HEK293 (cell line): Measurements from ENCODE around the gene MTHFSD.
A peak's percentile ranks its signal among the peaks of the same experiment; 100 is the strongest.

Experiments used
- ATF2 ChIP-seq: fragments of 450-650 bp; formaldehyde crosslinking; IDR thresholded peaks from 2 replicates; pipeline ENCODE4 v1.5.1; 2016; ENCODE audit warnings: missing biosample characterization, missing genetic modification characterization, low read depth
- OVOL3 ChIP-seq: fragments of 450-650 bp; formaldehyde crosslinking; IDR thresholded peaks from 2 replicates; pipeline ENCODE4 v1.5.1; 2016; ENCODE audit warnings: missing biosample characterization, missing genetic modification characterization
- PRDM4 ChIP-seq: fragments of 450-650 bp; formaldehyde crosslinking; IDR thresholded peaks from 2 replicates; pipeline ENCODE4 v1.5.1; 2017; ENCODE audit warnings: missing biosample characterization, missing genetic modification characterization
- ZBTB48 ChIP-seq: fragments of 450-650 bp; formaldehyde crosslinking; IDR thresholded peaks from 2 replicates; pipeline ENCODE4 v1.5.1; 2016; ENCODE audit warnings: missing biosample characterization, missing genetic modification characterization
- ZBTB8A ChIP-seq: fragments of 450-650 bp; formaldehyde crosslinking; IDR thresholded peaks from 2 replicates; pipeline ENCODE4 v1.5.1; 2016; ENCODE audit warnings: missing biosample characterization, missing genetic modification characterization
- ZEB2 ChIP-seq: fragments of 450-650 bp; formaldehyde crosslinking; IDR thresholded peaks from 2 replicates; pipeline ENCODE4 v1.5.1; 2016; ENCODE audit warnings: missing biosample characterization, missing genetic modification characterization
- ZFHX2 ChIP-seq: fragments of 450-650 bp; formaldehyde crosslinking; conservative IDR thresholded peaks from 2 replicates; pipeline ENCODE4 v1.5.1; 2016; ENCODE audit warnings: missing biosample characterization, missing genetic modification characterization
- ZFP37 ChIP-seq: fragments of 450-650 bp; formaldehyde crosslinking; IDR thresholded peaks from 2 replicates; pipeline ENCODE4 v1.5.1; 2016; ENCODE audit warnings: missing biosample characterization, missing genetic modification characterization
- ZIC2 ChIP-seq: fragments of 450-650 bp; formaldehyde crosslinking; IDR thresholded peaks from 2 replicates; pipeline ENCODE4 v1.5.1; 2016; ENCODE audit warnings: missing biosample characterization, missing genetic modification characterization
- ZNF155 ChIP-seq: fragments of 450-650 bp; formaldehyde crosslinking; IDR thresholded peaks from 2 replicates; pipeline ENCODE4 v1.5.1; 2016; ENCODE audit warnings: missing biosample characterization, missing genetic modification characterization
- ZNF16 ChIP-seq: fragments of 450-650 bp; formaldehyde crosslinking; IDR thresholded peaks from 2 replicates; pipeline ENCODE4 v1.5.1; 2016; ENCODE audit warnings: low read depth, missing biosample characterization, missing genetic modification characterization
- ZNF175 ChIP-seq: fragments of 450-650 bp; formaldehyde crosslinking; IDR thresholded peaks from 2 replicates; pipeline ENCODE4 v1.5.1; 2016; ENCODE audit warnings: missing biosample characterization, missing genetic modification characterization
- ZNF184 ChIP-seq: fragments of 450-650 bp; IDR thresholded peaks from 2 replicates; pipeline ENCODE4 v1.5.1; 2018; ENCODE audit warnings: missing biosample characterization, mild to moderate bottlenecking, missing genetic modification characterization
- ZNF211 ChIP-seq: fragments of 450-650 bp; formaldehyde crosslinking; IDR thresholded peaks from 2 replicates; pipeline ENCODE4 v1.5.1; 2016; ENCODE audit warnings: low read depth, missing biosample characterization, missing genetic modification characterization
- ZNF335 ChIP-seq: fragments of 450-650 bp; formaldehyde crosslinking; conservative IDR thresholded peaks from 2 replicates; pipeline ENCODE4 v1.5.1; 2016; ENCODE audit warnings: missing biosample characterization, missing genetic modification characterization
- ZNF423 ChIP-seq: fragments of 450-650 bp; formaldehyde crosslinking; IDR thresholded peaks from 2 replicates; pipeline ENCODE4 v1.5.1; 2016; ENCODE audit warnings: missing biosample characterization, missing genetic modification characterization
- ZNF514 ChIP-seq: fragments of 450-650 bp; formaldehyde crosslinking; IDR thresholded peaks from 2 replicates; pipeline ENCODE4 v1.5.1; 2016; ENCODE audit warnings: missing biosample characterization, missing genetic modification characterization
- ZNF530 ChIP-seq: fragments of 450-650 bp; formaldehyde crosslinking; IDR thresholded peaks from 2 replicates; pipeline ENCODE4 v1.5.1; 2016; ENCODE audit warnings: low read depth, missing biosample characterization, missing genetic modification characterization
- ZNF544 ChIP-seq: fragments of 450-650 bp; formaldehyde crosslinking; IDR thresholded peaks from 2 replicates; pipeline ENCODE4 v1.5.0; 2017; ENCODE audit warnings: missing biosample characterization, missing genetic modification characterization
- ZNF560 ChIP-seq: fragments of 450-650 bp; formaldehyde crosslinking; IDR thresholded peaks from 2 replicates; pipeline ENCODE4 v1.5.1; 2017; ENCODE audit warnings: missing biosample characterization, missing genetic modification characterization, borderline replicate concordance
- ZNF571 ChIP-seq: fragments of 450-650 bp; formaldehyde crosslinking; IDR thresholded peaks from 2 replicates; pipeline ENCODE4 v1.5.0; 2017; ENCODE audit warnings: missing biosample characterization, missing genetic modification characterization
- ZNF624 ChIP-seq: fragments of 450-650 bp; formaldehyde crosslinking; IDR thresholded peaks from 2 replicates; pipeline ENCODE4 v1.5.1; 2017; ENCODE audit warnings: missing biosample characterization, missing genetic modification characterization
- ZNF670 ChIP-seq: fragments of 450-650 bp; formaldehyde crosslinking; IDR thresholded peaks from 2 replicates; pipeline ENCODE4 v1.5.1; 2016; ENCODE audit warnings: missing biosample characterization, missing genetic modification characterization, low read depth
- ZNF747 ChIP-seq: fragments of 450-650 bp; formaldehyde crosslinking; IDR thresholded peaks from 2 replicates; pipeline ENCODE4 v1.5.1; 2016; ENCODE audit warnings: missing biosample characterization, missing genetic modification characterization
- ZNF776 ChIP-seq: fragments of 450-650 bp; formaldehyde crosslinking; IDR thresholded peaks from 2 replicates; pipeline ENCODE4 v1.5.0; 2017; ENCODE audit warnings: missing biosample characterization, missing genetic modification characterization, borderline replicate concordance
- ZNF791 ChIP-seq: fragments of 450-650 bp; formaldehyde crosslinking; IDR thresholded peaks from 2 replicates; pipeline ENCODE4 v1.5.1; 2016; ENCODE audit warnings: missing biosample characterization, missing genetic modification characterization
- ZSCAN16 ChIP-seq: fragments of 450-650 bp; formaldehyde crosslinking; IDR thresholded peaks from 2 replicates; pipeline ENCODE4 v1.5.1; 2016; ENCODE audit warnings: missing biosample characterization, missing genetic modification characterization
- ZSCAN23 ChIP-seq: fragments of 450-650 bp; formaldehyde crosslinking; IDR thresholded peaks from 2 replicates; pipeline ENCODE4 v1.5.1; 2016; ENCODE audit warnings: missing biosample characterization, missing genetic modification characterization
- ZSCAN30 ChIP-seq: fragments of 450-650 bp; IDR thresholded peaks from 2 replicates; pipeline ENCODE4 v1.5.1; 2018; ENCODE audit warnings: missing biosample characterization, mild to moderate bottlenecking, missing genetic modification characterization, moderate library complexity
- TF ChIP-seq, protein P1 (sequence below): fragments of 450-650 bp; formaldehyde crosslinking; IDR thresholded peaks from 2 replicates; pipeline ENCODE4 v1.5.1; 2016; ENCODE audit warnings: missing biosample characterization, missing genetic modification characterization
- TF ChIP-seq, protein P2 (sequence below): fragments of 450-650 bp; formaldehyde crosslinking; IDR thresholded peaks from 2 replicates; pipeline ENCODE4 v1.5.1; 2016; ENCODE audit warnings: missing biosample characterization, missing genetic modification characterization
- TF ChIP-seq, protein P3 (sequence below): fragments of 450-650 bp; formaldehyde crosslinking; IDR thresholded peaks from 2 replicates; pipeline ENCODE4 v1.5.1; 2016; ENCODE audit warnings: missing biosample characterization, missing genetic modification characterization
- TF ChIP-seq, protein P4 (sequence below): IDR thresholded peaks from 2 replicates; pipeline ENCODE4 v1.6.1; 2011; ENCODE audit warnings: mild to moderate bottlenecking, low read depth, low read length, borderline replicate concordance

MTHFSD gene

DNA sequence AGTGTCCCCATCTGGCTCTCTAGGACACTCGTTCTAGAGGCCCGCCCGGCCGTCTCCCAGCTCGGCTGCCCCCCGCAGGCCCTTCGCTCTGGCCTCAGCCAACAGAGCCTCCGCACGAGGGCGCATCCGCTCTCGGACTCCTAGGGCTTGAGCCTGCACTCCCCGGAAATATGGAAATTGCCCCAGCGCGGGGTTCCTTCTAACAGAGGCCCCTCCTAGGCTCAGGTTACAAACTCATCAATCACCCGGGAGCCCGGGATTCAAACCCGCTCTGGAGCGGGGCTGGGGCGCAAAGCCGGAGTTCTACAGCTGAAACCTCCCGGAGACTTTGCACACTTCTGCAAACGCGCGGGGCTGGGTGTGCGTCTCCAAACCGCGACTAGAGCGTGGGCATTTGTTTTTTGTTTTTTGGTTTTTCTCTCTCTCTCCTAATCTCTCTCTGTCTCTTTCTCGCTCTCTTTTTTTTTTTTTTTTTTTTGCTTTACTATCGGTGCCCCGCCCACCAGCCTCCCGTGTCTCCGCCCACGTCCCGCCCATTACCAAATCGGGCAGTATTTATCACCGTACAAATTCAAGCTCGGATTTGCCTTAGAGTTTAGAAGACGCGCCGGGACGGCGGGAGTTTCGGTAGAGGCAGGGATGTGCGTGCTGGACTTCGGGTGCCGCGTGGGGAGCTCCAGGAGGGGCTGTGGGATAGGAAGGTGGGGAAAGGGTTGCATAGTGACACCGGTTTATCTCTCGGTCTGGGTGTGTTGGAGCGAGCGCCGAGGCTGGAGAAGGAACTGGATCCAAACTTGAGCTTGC, 20.9 kb upstream of the MTHFSD start (continued):
- TF ChIP-seq, protein P1, sequence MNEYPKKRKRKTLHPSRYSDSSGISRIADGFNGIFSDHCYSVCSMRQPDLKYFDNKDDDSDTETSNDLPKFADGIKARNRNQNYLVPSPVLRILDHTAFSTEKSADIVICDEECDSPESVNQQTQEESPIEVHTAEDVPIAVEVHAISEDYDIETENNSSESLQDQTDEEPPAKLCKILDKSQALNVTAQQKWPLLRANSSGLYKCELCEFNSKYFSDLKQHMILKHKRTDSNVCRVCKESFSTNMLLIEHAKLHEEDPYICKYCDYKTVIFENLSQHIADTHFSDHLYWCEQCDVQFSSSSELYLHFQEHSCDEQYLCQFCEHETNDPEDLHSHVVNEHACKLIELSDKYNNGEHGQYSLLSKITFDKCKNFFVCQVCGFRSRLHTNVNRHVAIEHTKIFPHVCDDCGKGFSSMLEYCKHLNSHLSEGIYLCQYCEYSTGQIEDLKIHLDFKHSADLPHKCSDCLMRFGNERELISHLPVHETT (tag by site-specific recombination): peak; percentile 7; the same call in 1 of the 2 replicates
- TF ChIP-seq ATF2 (tag by site-specific recombination) (no peak), ZNF184 (tag by site-specific recombination) (no peak), ZIC2 (tag by site-specific recombination) (peak; percentile 81), ZNF514 (no peak), ZNF747 (tag by site-specific recombination) (no peak), ZNF544 (tag by site-specific recombination) (no peak), ZNF571 (tag by site-specific recombination) (no peak), ZNF670 (tag by site-specific recombination) (no peak), ZFP37 (tag by site-specific recombination) (no peak), OVOL3 (no peak), PRDM4 (no peak), ZFHX2 (peak; percentile 89), ZBTB48 (no peak), ZNF16 (tag by site-specific recombination) (no peak), ZNF776 (tag by site-specific recombination) (no peak), ZNF211 (no peak), ZNF560 (no peak), ZNF530 (tag by site-specific recombination) (no peak), ZNF175 (tag by site-specific recombination) (no peak), ZNF335 (tag by site-specific recombination) (peak; percentile 87), ZSCAN30 (tag by site-specific recombination) (peak; percentile 47; the same call in 1 of the 2 replicates), ZBTB8A (tag by site-specific recombination) (peak; percentile 53), ZEB2 (tag by site-specific recombination) (peak; percentile 76; the same call in 1 of the 2 replicates), ZNF624 (tag by site-specific recombination) (no peak), ZSCAN16 (tag by site-specific recombination) (no peak), ZNF155 (tag by site-specific recombination) (no peak), ZSCAN23 (tag by site-specific recombination) (no peak), ZNF791 (tag by site-specific recombination) (no peak), ZNF423 (tag by site-specific recombination) (peak; percentile 74)
- TF ChIP-seq, protein P2, sequence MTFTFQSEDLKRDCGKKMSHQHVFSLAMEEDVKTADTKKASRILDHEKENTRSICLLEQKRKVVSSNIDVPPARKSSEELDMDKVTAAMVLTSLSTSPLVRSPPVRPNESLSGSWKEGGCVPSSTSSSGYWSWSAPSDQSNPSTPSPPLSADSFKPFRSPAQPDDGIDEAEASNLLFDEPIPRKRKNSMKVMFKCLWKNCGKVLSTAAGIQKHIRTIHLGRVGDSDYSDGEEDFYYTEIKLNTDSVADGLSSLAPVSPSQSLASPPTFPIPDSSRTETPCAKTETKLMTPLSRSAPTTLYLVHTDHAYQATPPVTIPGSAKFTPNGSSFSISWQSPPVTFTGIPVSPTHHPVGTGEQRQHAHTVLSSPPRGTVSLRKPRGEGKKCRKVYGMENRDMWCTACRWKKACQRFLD (tag by site-specific recombination): no peak
- TF ChIP-seq, protein P3, sequence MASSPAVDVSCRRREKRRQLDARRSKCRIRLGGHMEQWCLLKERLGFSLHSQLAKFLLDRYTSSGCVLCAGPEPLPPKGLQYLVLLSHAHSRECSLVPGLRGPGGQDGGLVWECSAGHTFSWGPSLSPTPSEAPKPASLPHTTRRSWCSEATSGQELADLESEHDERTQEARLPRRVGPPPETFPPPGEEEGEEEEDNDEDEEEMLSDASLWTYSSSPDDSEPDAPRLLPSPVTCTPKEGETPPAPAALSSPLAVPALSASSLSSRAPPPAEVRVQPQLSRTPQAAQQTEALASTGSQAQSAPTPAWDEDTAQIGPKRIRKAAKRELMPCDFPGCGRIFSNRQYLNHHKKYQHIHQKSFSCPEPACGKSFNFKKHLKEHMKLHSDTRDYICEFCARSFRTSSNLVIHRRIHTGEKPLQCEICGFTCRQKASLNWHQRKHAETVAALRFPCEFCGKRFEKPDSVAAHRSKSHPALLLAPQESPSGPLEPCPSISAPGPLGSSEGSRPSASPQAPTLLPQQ (tag by site-specific recombination): 0 out of 2 replicates have a peak, but pooled peaks have one; percentile 41
- TF ChIP-seq, protein P4, sequence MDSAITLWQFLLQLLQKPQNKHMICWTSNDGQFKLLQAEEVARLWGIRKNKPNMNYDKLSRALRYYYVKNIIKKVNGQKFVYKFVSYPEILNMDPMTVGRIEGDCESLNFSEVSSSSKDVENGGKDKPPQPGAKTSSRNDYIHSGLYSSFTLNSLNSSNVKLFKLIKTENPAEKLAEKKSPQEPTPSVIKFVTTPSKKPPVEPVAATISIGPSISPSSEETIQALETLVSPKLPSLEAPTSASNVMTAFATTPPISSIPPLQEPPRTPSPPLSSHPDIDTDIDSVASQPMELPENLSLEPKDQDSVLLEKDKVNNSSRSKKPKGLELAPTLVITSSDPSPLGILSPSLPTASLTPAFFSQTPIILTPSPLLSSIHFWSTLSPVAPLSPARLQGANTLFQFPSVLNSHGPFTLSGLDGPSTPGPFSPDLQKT: no peak
